Measurements from ENCODE around the gene POFUT2.

DNA sequence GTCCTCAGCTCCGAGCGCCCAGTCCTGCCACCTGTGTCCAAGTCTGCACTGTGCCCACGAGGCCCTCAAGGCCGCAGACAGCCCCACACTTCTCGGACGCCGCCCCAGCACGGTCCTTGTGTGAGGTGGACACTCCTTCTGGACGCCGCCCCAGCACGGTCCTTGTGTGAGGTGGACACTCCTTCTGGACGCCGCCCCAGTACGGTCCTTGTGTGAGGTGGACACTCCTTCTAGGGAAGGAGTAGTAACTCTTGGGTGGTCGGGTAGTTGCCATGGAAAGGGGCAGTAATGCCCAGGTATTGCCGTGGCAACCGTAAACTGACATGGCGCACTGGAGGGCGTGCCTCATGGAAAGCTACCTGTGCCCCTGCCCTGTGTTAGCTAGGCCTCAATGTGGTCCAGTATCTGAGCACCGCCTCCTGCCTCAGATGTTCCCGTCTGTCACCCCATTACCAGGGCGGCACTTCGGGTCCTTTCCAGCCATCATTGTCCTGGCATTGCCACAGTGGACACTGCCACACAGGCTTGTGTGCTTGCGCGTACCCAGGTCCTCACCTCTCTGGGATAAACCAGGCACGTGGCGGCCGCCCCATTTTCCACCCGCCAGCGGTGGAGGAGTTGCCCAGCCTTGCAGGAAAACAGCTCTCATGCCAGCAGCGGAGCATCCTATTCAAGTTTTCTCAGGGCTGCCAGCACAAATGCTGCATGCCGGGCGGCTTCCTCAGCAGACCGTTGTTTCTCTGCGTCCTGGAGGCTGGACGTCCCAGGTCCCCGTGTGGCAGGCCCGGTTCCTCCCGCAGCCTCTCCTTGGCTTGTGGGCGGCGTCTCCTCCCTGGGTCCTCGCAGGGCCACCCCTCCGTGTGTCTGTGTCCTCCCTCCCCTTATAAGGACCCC, 40.8 kb upstream of the POFUT2 start:
- TF ChIP-seq, protein P1, sequence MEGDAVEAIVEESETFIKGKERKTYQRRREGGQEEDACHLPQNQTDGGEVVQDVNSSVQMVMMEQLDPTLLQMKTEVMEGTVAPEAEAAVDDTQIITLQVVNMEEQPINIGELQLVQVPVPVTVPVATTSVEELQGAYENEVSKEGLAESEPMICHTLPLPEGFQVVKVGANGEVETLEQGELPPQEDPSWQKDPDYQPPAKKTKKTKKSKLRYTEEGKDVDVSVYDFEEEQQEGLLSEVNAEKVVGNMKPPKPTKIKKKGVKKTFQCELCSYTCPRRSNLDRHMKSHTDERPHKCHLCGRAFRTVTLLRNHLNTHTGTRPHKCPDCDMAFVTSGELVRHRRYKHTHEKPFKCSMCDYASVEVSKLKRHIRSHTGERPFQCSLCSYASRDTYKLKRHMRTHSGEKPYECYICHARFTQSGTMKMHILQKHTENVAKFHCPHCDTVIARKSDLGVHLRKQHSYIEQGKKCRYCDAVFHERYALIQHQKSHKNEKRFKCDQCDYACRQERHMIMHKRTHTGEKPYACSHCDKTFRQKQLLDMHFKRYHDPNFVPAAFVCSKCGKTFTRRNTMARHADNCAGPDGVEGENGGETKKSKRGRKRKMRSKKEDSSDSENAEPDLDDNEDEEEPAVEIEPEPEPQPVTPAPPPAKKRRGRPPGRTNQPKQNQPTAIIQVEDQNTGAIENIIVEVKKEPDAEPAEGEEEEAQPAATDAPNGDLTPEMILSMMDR (IDR thresholded peaks at IDR 0.05): no peak
- TF ChIP-seq POLR2A (IDR thresholded peaks at IDR 0.05) (no peak), POLR2AphosphoS5 (IDR thresholded peaks at IDR 0.05) (no peak), EP300 (IDR thresholded peaks at IDR 0.05) (no peak)

Measured in sigmoid colon (tissue), 4 donors.